ENCODE results near the gene CGNL1. TPM values are rescaled to one million over a fixed set of nuclear protein-coding genes. Genes with fewer than 3 reads are reported as not detected.

CGNL1 gene
- total RNA-seq, 1 experiment from 2014 or later, result 0.31 TPM

GRCh38 chr15:57442335-57442734, 66.0 kb downstream of the CGNL1 start:
- CTCF ChIA-PET, result no interaction called here
- Histone ChIP-seq H3K4me1 (replicated peaks; ENCODE audit: insufficient read depth) (peaks cover 13% of the 10 kb centered on the region), H3K4me2 (no peak overlapping the region), H3K4me3 (no peak overlapping the region), H3K27ac (no peak overlapping the region), H3F3A (ENCODE audit: insufficient read depth, low read depth) (no peaks in the 10 kb centered on the region), H3K79me2 (ENCODE audit: low read depth) (no peaks in the 10 kb centered on the region), H3K9me3 (ENCODE audit: insufficient read depth, low read depth) (no peaks in the 10 kb centered on the region; the same call in 1 of the 2 replicates), H3K9me2 (ENCODE audit: insufficient read depth) (no peaks in the 10 kb centered on the region), H4K20me1 (ENCODE audit: insufficient read depth) (no peaks in the 10 kb centered on the region), H3K36me3 (ENCODE audit: low read depth) (no peaks in the 10 kb centered on the region), H3K27me3 (ENCODE audit: insufficient read depth, low read depth) (no peaks in the 10 kb centered on the region), H2AFZ (no peak overlapping the region)
- TF ChIP-seq EZH2 (IDR thresholded peaks at IDR 0.05; ENCODE audit: low read depth), result no peak
- no peak for TF ChIP-seq CTCF (conservative IDR thresholded peaks at IDR 0.05)
- BruUV-seq (replicated peaks), result no TSS peak
- DNase-seq, result no peak
- POLR2A ChIA-PET (ENCODE audit: unreplicated experiment), result no interaction called here
- intact Hi-C loops (cut with micrococcal nuclease; ENCODE audit: unreplicated experiment), result loop anchor here (10.0 kb wide), 1 partner anchor 62 kb away; no protein-coding TSS in a partner anchor

DNA sequence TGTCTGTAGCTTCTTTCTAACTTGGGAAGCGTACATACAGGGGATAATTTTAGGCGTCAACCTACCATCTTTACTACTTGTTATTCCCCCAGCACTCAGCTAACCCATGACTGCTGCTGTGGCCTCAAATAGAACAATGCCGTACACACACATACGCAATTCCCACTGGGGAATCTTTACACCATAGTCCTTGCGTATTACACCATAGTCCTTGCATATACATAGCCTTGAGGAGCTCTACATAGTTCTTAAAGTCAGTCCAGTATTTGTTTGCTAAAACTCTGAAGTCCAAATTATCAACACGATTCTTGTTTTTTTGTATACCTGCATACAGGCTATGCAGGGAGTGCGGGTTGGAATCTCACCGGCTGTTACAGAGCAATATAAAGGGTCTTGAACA, 67.2 kb downstream of the CGNL1 start:
- intact Hi-C loops (cut with micrococcal nuclease; ENCODE audit: unreplicated experiment), result loop anchor here (10.0 kb wide), 1 partner anchor 61 kb away; no protein-coding TSS in a partner anchor
- Histone ChIP-seq H3K27me3 (ENCODE audit: insufficient read depth, low read depth) (no peaks in the 10 kb centered on the region), H3K79me2 (ENCODE audit: low read depth) (no peaks in the 10 kb centered on the region), H3K9me2 (ENCODE audit: insufficient read depth) (no peaks in the 10 kb centered on the region), H3K4me3 (no peak overlapping the region), H2AFZ (no peak overlapping the region), H4K20me1 (ENCODE audit: insufficient read depth) (no peaks in the 10 kb centered on the region), H3K27ac (no peak overlapping the region), H3K9me3 (ENCODE audit: insufficient read depth, low read depth) (no peaks in the 10 kb centered on the region; the same call in 1 of the 2 replicates), H3K4me1 (replicated peaks; ENCODE audit: insufficient read depth) (peaks cover 13% of the 10 kb centered on the region), H3K36me3 (ENCODE audit: low read depth) (no peaks in the 10 kb centered on the region), H3F3A (ENCODE audit: insufficient read depth, low read depth) (no peaks in the 10 kb centered on the region), H3K4me2 (no peak overlapping the region)
- no peak for DNase-seq
- no TSS peak for BruUV-seq (replicated peaks)
- CTCF ChIA-PET, result no interaction called here
- no peak for TF ChIP-seq CTCF (conservative IDR thresholded peaks at IDR 0.05)
- TF ChIP-seq EZH2 (IDR thresholded peaks at IDR 0.05; ENCODE audit: low read depth), result no peak
- POLR2A ChIA-PET (ENCODE audit: unreplicated experiment), result interaction anchor here (0.7 kb wide), 1 partner anchor 16 kb away, joined by 5 read pairs; no protein-coding TSS in a partner anchor

DNA sequence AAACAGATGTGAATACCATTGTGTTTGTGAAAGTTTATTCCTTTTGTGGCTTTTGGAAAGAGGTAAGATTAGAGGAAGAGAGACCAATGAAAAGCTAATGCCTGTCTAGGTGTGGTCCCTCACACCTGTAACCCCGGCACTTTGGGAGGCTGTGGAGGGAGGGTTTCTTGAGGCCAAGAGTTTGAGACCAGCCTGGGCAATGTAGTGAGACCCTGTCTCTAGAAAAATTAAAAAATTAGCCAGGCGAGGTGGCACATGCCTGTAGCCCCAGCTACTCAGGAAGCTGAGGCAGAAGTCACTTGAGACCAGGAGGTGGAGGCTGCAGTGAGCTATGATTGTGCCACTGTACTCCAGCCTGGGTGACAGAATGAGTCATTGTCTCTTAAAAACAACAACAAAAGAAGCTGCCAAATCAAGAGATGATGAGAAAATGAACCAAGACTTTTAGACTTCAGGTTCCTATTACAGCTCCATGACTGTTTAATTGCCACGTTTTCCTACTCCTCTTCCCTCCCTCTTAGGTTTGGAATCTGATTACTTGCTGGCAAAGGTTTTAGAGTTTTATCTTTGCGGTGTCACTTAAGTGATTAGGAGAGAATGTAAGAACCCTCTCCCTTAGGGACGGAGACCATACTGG, 68.7 kb downstream of the CGNL1 start:
- H3K9me2 ChIP-seq (ENCODE audit: insufficient read depth), result no peaks in the 10 kb centered on the region
- no peak overlapping the region for H2AFZ ChIP-seq
- no peaks in the 10 kb centered on the region; the same call in 1 of the 2 replicates for H3K9me3 ChIP-seq (ENCODE audit: insufficient read depth, low read depth)
- no TSS peak for BruUV-seq (replicated peaks)
- DNase-seq, result peak in 1 of 2 experiments; percentile 12
- intact Hi-C loops (cut with micrococcal nuclease; ENCODE audit: unreplicated experiment), result loop anchor here (10.0 kb wide), 1 partner anchor 60 kb away; no protein-coding TSS in a partner anchor
- H3K27me3 ChIP-seq (ENCODE audit: insufficient read depth, low read depth), result no peaks in the 10 kb centered on the region
- TF ChIP-seq EZH2 (IDR thresholded peaks at IDR 0.05; ENCODE audit: low read depth) (no peak), CTCF (conservative IDR thresholded peaks at IDR 0.05) (no peak)
- H4K20me1 ChIP-seq (ENCODE audit: insufficient read depth), result no peaks in the 10 kb centered on the region
- no peak overlapping the region for H3K4me2 ChIP-seq
- peak overlapping the region; percentile 42 for H3K27ac ChIP-seq
- H3K36me3 ChIP-seq (ENCODE audit: low read depth), result no peaks in the 10 kb centered on the region
- CTCF ChIA-PET, result no interaction called here
- POLR2A ChIA-PET (ENCODE audit: unreplicated experiment), result interaction anchor here (0.6 kb wide), 2 partner anchors 155 to 686 kb away, joined by 4 to 35 read pairs; no protein-coding TSS in a partner anchor
- H3K4me3 ChIP-seq, result no peak overlapping the region
- no peaks in the 10 kb centered on the region for H3K79me2 ChIP-seq (ENCODE audit: low read depth)
- peaks cover 13% of the 10 kb centered on the region for H3K4me1 ChIP-seq (replicated peaks; ENCODE audit: insufficient read depth)
- H3F3A ChIP-seq (ENCODE audit: insufficient read depth, low read depth), result no peaks in the 10 kb centered on the region
